ENCODE measurements around the gene IL1RL1. TPM values are rescaled to one million over a fixed set of nuclear protein-coding genes. Genes with fewer than 3 reads are reported as not detected.

The IL1RL1 gene
- total and polyA plus RNA-seq, 2 experiments from 2014 or later = 6.0 to 13.1 TPM

- Histone ChIP-seq H3K4me2 (no peak overlapping the region), H3K27ac (no peak overlapping the region), H4K20me1 (ENCODE audit: insufficient read depth, poor library complexity, severe bottlenecking) (no peaks in the 10 kb centered on the region), H3K36me3 (replicated peaks; ENCODE audit: insufficient read depth, low read depth) (no peaks in the 10 kb centered on the region), H3K9me3 (ENCODE audit: low read depth) (no peaks in the 10 kb centered on the region), H3K4me3 (no peak overlapping the region), H3K27me3 (no peaks in the 10 kb centered on the region), H2AFZ (no peak overlapping the region), H3K4me1 (ENCODE audit: insufficient read depth) (no peaks in the 10 kb centered on the region), H3K79me2 (no peaks in the 10 kb centered on the region), H3K9me2 (replicated peaks; ENCODE audit: insufficient read depth) (no peaks in the 10 kb centered on the region)
- TF ChIP-seq EZH2phosphoT487 (IDR thresholded peaks at IDR 0.05; ENCODE audit: low read depth, severe bottlenecking, unreplicated experiment) = no peak
- no peak for TF ChIP-seq CTCF (IDR thresholded peaks at IDR 0.05; ENCODE audit: poor library complexity)
- no peak for TF ChIP-seq EZH2 (IDR thresholded peaks at IDR 0.05; ENCODE audit: borderline replicate concordance)
- no peak for DNase-seq (ENCODE audit: low spot score)
- 87% methylated on average over 3 of the region's 3 CpGs for WGBS (ENCODE audit: low lambda C conversion rate, missing lambda C conversion rate)
These were observed 75.6 kb downstream of the IL1RL1 start for GRCh38 chr2:102386867-102387541.

GRCh38 chr2:102387763-102388546 lies 76.6 kb downstream of the IL1RL1 start:
- Histone ChIP-seq H2AFZ (no peak overlapping the region), H3K4me3 (no peak overlapping the region), H3K9me3 (ENCODE audit: low read depth) (no peaks in the 10 kb centered on the region), H3K27me3 (no peaks in the 10 kb centered on the region), H3K4me2 (no peak overlapping the region), H3K27ac (no peak overlapping the region), H4K20me1 (ENCODE audit: insufficient read depth, poor library complexity, severe bottlenecking) (no peaks in the 10 kb centered on the region), H3K36me3 (replicated peaks; ENCODE audit: insufficient read depth, low read depth) (no peaks in the 10 kb centered on the region), H3K9me2 (replicated peaks; ENCODE audit: insufficient read depth) (no peaks in the 10 kb centered on the region), H3K79me2 (no peaks in the 10 kb centered on the region), H3K4me1 (ENCODE audit: insufficient read depth) (no peaks in the 10 kb centered on the region)
- TF ChIP-seq CTCF (IDR thresholded peaks at IDR 0.05; ENCODE audit: poor library complexity) (no peak), EZH2 (IDR thresholded peaks at IDR 0.05; ENCODE audit: borderline replicate concordance) (no peak), EZH2phosphoT487 (IDR thresholded peaks at IDR 0.05; ENCODE audit: low read depth, severe bottlenecking, unreplicated experiment) (no peak)
- 89% methylated on average over 7 of the region's 7 CpGs for WGBS (ENCODE audit: low lambda C conversion rate, missing lambda C conversion rate)
- no peak for DNase-seq (ENCODE audit: low spot score)

GRCh38 chr2:102391565-102391964 lies 80.2 kb downstream of the IL1RL1 start:
- Histone ChIP-seq H3K9me2 (replicated peaks; ENCODE audit: insufficient read depth) (no peaks in the 10 kb centered on the region), H3K27me3 (no peaks in the 10 kb centered on the region), H3K79me2 (no peaks in the 10 kb centered on the region), H3K4me3 (no peak overlapping the region), H2AFZ (no peak overlapping the region), H4K20me1 (ENCODE audit: insufficient read depth, poor library complexity, severe bottlenecking) (no peaks in the 10 kb centered on the region), H3K4me1 (ENCODE audit: insufficient read depth) (no peaks in the 10 kb centered on the region), H3K27ac (no peak overlapping the region), H3K36me3 (replicated peaks; ENCODE audit: insufficient read depth, low read depth) (no peaks in the 10 kb centered on the region), H3K9me3 (ENCODE audit: low read depth) (no peaks in the 10 kb centered on the region), H3K4me2 (no peak overlapping the region)
- DNase-seq (ENCODE audit: low spot score) = no peak
- WGBS (ENCODE audit: low lambda C conversion rate, missing lambda C conversion rate) = 92% methylated on average over 2 of the region's 2 CpGs
- TF ChIP-seq EZH2phosphoT487 (IDR thresholded peaks at IDR 0.05; ENCODE audit: low read depth, severe bottlenecking, unreplicated experiment) (no peak), CTCF (IDR thresholded peaks at IDR 0.05; ENCODE audit: poor library complexity) (no peak), EZH2 (IDR thresholded peaks at IDR 0.05; ENCODE audit: borderline replicate concordance) (no peak)
